GM21515 (cell line): ENCODE data around the gene RCOR2.
A peak's percentile ranks its signal among the peaks of the same experiment; 100 is the strongest.
"Not testable (repeated sequence)": the region's sequence is repeated elsewhere in the genome, so short reads cannot be mapped to it uniquely, and the experiment has no call there.

ENCODE experiments used
- ATAC-seq: cut with Tn5 transposase; IDR thresholded peaks from one replicate; pipeline ENCODE4 v1.9.1; 2021; ENCODE audit not compliant: unreplicated experiment

RCOR2 gene

DNA sequence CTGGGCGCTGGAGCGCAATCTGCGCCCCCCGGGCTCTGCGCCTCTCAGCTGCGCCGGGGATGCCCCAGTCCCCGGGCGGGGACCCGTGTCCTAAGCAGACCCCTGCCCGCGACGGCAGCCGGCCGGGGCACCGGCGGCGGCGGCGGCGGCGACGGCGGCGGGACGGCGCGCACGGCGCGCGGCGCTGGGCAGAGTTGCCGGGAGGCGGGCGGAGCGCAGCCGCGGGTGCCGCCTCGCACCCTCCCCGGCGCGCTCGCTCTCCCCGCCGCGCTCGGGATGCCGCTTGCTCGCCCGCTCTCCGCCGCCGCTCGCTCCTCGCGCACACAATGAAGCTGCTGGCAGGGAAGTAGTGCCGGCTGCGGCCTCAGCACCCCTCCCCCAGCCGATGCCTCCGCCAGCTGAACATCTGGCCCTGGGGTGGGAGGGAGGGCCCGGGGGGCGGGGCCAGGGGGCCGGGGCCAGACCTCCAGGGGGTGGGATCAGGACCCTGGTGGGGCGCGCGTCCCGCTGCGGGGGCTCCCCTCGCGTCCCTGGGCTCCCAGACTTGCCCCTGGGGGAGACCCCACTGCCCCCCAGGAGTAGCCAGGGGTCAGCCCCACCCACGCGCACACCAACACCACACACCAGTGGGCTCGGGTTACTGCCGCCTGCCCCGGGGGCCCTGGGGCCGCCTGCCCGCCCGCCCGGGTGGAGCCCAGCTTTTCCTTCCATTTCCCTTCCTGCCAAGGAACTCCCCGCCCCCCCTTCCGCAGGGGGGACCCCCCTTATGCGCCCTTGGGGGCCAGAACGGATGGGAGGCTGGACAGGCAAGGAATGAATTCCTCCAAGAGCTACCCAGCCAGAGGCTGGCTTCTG lies at the start of gene RCOR2:
RCOR2 (minus strand) TSS at position 328 of the 855 bp plus-strand sequence. CDS start 708 bp downstream, outside the sequence.
- ATAC-seq, result no peak

DNA sequence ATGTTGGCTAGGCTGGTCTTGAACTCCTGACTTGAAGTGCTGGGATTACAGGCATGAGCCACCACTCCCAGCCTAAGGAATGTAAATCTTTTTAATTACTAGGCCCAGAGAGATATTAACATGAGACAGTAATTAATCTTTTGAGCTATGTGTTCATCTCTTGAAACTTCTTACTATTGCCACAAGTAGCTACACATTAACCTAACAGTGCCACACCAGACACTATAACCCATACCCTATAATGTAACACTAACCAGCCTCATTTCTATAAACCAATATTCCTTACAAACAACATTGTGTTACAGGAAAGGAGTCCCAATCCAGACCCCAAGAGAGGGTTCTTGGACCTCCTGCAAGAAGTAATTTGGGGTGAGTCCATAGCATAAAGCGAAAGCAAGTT lies 49.5 kb upstream of the RCOR2 start:
- no peak for ATAC-seq

GRCh38 chr11:63963895-63964294 lies 46.9 kb upstream of the RCOR2 start:
- ATAC-seq, result not testable (repeated sequence)

GRCh38 chr11:63961608-63962412 lies 44.8 kb upstream of the RCOR2 start:
- no peak for ATAC-seq

GRCh38 chr11:63958008-63958407 lies 41.0 kb upstream of the RCOR2 start:
- no peak for ATAC-seq

DNA sequence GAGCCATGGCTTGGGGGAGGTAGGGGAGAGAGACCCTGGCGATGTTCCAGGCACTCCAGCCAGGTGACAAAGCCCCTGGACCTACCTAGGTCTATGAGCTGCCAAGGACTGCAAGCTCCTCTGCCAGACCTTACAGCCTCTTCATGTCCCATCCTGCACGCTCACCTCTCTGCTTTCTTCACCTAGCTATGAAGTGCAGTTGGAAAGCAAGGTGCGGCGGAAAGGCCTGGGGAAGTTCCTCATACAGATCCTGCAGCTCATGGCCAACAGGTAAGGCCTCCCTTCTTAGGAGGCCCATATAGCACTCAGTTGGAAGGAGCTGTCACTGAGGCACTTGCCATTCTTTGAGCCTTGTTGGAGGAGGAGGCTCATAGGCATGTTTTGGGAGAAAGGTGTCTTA lies 35.6 kb upstream of the RCOR2 start:
- no peak for ATAC-seq

GRCh38 chr11:63951779-63952536 lies 35.0 kb upstream of the RCOR2 start:
- ATAC-seq, result no peak

DNA sequence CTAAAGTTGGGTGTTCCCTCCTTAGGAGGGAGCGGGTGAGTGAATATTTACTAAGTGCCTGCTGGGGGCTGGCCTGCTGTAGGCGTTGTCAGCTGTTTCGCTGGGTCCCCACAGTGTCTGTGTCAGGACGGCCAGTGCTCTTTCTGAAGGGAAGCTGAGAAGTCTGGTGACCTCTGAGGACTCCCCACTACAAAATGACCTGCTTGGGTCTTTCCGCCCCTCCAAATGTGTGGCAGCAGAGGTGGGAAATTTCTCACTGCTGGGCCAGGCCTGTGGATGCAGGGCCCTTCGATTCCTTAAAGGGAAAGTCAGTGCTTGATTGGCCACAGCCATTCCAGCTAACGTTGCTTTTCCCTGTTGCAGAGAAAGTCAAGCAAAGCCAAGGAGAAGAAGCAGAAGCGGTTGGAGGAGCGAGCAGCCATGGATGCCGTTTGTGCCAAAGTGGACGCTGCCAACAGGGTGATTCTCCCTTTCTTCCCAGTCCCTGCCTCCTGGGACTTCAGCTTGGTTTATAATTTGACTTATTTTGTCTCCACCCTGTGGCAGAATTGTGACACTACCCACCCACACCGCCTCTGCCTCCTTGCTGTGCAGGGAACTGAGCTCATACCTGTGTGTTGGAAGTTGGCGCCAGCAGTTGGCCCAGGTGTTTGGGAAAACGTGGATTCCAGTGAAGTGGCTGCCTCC lies 28.7 kb upstream of the RCOR2 start:
- no peak for ATAC-seq

DNA sequence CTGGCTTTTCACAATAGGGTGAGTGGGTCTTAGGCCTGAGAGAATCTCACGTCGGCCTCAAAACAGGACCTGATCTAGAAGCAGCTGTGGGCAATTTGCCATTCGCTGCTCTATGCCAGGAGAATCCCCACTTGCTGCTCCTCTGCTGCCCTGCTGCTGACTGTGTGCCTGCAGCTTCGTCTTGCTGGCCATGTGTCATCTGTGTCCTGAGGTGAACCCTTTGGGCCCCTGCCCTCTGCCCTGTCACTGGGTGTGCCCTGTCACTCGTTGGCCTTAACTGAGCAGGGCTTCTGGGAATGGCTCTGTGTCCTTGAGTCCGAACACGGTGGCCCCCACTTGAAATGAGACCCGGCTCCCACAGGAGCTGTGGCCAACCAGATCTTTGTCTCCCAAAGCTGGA lies 28.0 kb upstream of the RCOR2 start:
- ATAC-seq, result no peak

- no peak for ATAC-seq
These were observed 25.8 kb upstream of the RCOR2 start for GRCh38 chr11:63942803-63943202.

- ATAC-seq, result no peak
These were observed 24.9 kb upstream of the RCOR2 start for GRCh38 chr11:63941901-63942300.

GRCh38 chr11:63940786-63941185 lies 23.8 kb upstream of the RCOR2 start:
- ATAC-seq, result no peak

GRCh38 chr11:63939397-63939891 lies 22.5 kb upstream of the RCOR2 start:
- no peak for ATAC-seq

GRCh38 chr11:63938479-63939396 lies 21.8 kb upstream of the RCOR2 start, which contains the start of gene NAA40:
Gene NAA40, plus strand, starts transcription at chr11:63939002. Its CDS starts 95 bp downstream, at chr11:63939097.
- peak; percentile 87 for ATAC-seq

DNA sequence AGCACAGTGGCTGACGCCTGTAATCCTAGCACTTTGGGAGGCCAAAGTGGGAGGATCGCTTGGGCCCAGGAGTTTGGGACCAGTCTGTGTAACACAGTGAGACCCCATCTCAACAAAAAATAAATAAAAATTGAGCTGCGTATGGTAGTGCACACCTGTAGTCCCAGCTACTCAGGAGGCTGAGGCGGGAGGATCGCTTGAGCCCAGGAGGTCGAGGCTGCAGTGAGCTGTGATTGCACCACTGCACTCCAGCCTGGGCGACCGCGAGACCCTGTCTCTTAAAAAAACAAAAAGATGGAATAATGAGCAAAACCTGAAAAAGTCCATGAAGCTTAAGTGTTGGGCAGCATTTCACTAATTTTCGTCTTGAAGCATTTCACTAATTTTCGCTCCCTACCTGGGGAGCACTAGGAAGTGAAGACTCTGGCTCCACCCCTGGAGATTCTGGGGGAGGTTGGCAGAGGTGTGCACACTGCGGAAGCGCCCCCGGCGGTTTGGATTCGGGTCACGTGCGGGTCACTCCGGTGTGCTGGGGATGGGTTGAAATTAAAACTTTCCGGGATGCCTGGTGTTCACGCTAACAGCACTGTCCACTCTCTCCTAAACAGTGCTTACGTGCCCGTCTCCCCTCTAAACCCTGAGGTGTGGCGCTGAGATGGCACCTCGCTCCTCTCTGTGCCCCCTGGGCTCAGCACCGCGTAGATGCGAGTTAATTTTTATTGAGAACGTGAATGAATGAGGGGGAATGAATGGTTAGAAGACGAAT lies 20.9 kb upstream of the RCOR2 start:
- peak; percentile 14 for ATAC-seq

- ATAC-seq, result no peak
These were observed 16.5 kb upstream of the RCOR2 start for GRCh38 chr11:63933459-63933858.

GRCh38 chr11:63931876-63932275 lies 14.9 kb upstream of the RCOR2 start:
- no peak for ATAC-seq

DNA sequence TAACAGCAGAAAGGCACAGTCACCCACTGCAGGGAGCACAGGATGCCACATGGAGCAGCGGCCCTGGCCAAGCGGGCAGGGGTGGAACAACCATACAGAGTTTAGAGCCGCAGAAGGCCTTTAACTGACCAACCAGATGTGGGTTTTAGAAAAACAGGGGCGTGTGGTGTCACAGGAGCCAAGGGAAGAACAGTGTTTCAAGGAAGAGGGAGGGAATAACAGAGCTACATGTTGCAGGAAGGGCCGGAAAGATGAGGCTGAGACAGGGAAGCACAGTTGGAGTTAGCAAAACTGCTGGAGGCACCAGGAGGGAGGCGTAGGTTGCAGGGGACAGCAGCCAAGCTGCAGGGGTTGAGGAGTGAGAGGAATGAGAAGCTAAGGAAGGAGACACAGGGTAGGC lies 14.1 kb upstream of the RCOR2 start:
- no peak for ATAC-seq

DNA sequence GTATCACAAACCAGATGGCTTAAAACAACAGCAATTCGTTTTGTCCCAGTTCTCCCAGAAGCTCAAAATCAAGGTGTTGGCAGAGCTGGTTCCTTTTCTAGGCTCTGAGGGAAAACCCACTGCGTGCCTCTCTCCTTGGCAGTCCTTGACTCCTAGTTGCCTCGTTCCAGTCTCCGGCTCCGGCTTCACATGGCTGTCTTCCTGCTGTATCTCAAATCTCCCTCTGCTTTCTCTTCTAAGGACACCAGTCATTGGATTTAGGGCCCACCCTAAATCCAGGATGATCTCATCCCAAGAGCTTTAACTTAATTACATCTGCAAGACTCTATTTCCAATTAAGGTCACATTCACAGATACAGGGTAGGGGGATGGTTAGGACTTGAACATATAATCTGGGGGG lies 12.7 kb upstream of the RCOR2 start:
- no peak for ATAC-seq
